ENCODE measurements around the gene PFKP. TPM values are rescaled to one million over a fixed set of nuclear protein-coding genes. Genes with fewer than 3 reads are reported as not detected.

The PFKP gene
- total RNA-seq, 1 experiment from 2014 or later: 140 TPM

- Histone ChIP-seq H3K4me2 (ENCODE audit: low read length) (peak within 1 kb of the TSS; percentile 77), H3K79me2 (ENCODE audit: low read length) (peaks cover 35% of the 10 kb centered on the region), H3K27ac (ENCODE audit: low read length) (peak within 1 kb of the TSS; percentile 73), H3K9ac (ENCODE audit: low read length) (peak within 1 kb of the TSS; percentile 90), H2AFZ (ENCODE audit: low read length) (no peak within 1 kb of the TSS), H3K27me3 (ENCODE audit: low read length) (no peaks in the 10 kb centered on the region), H3K4me1 (ENCODE audit: insufficient read depth, low read length) (no peaks in the 10 kb centered on the region), H3K9me2 (replicated peaks; ENCODE audit: low read length) (no peaks in the 10 kb centered on the region), H3K4me3 (ENCODE audit: low read length) (peak within 1 kb of the TSS; percentile 86), H3F3A (ENCODE audit: low read length, unreplicated experiment) (no peaks in the 10 kb centered on the region), H3K9me3 (ENCODE audit: low read length) (no peaks in the 10 kb centered on the region), H4K20me1 (ENCODE audit: low read length) (no peaks in the 10 kb centered on the region), H3K36me3 (ENCODE audit: low read depth, low read length) (peaks cover 10% of the 10 kb centered on the region; the same call in 1 of the 2 replicates)
- no TSS peak for BruUV-seq (replicated peaks)
- TF ChIP-seq EZH2 (IDR thresholded peaks at IDR 0.05; ENCODE audit: low read length, unreplicated experiment): no peak
- no peak for TF ChIP-seq EZH2phosphoT487 (IDR thresholded peaks at IDR 0.05; ENCODE audit: borderline replicate concordance, low read length)
- intact Hi-C loops (cut with micrococcal nuclease): no loop called here
- ChIA-PET CTCF (no interaction called here), POLR2A (ENCODE audit: unreplicated experiment) (interaction anchor here (0.5 kb wide), 1 partner anchor 1732 kb away, joined by 3 read pairs; no protein-coding TSS in a partner anchor)
- ATAC-seq: peak; percentile 96
- DNase-seq: peak; percentile 90
Observed at GRCh38 chr10:3172446-3173170, 105.3 kb downstream of the PFKP start, which contains the start of gene PITRM1. Gene PITRM1, minus strand, starts transcription at chr10:3172782. Its CDS starts 10 bp downstream, at chr10:3172772.

GRCh38 chr10:3173171-3173878 lies 106.0 kb downstream of the PFKP start:
- ChIA-PET POLR2A (ENCODE audit: unreplicated experiment) (interaction anchor here (0.5 kb wide), 1 partner anchor 1732 kb away, joined by 3 read pairs; no protein-coding TSS in a partner anchor), CTCF (no interaction called here)
- Histone ChIP-seq H3K9me2 (replicated peaks; ENCODE audit: low read length) (no peaks in the 10 kb centered on the region), H4K20me1 (ENCODE audit: low read length) (no peaks in the 10 kb centered on the region), H3K4me1 (ENCODE audit: insufficient read depth, low read length) (no peaks in the 10 kb centered on the region), H3K79me2 (ENCODE audit: low read length) (peaks cover 35% of the 10 kb centered on the region), H3K4me2 (ENCODE audit: low read length) (peak overlapping the region; percentile 41; the same call in 1 of the 2 replicates), H3K27ac (ENCODE audit: low read length) (no peak overlapping the region), H2AFZ (ENCODE audit: low read length) (no peak overlapping the region), H3K27me3 (ENCODE audit: low read length) (no peaks in the 10 kb centered on the region), H3K36me3 (ENCODE audit: low read depth, low read length) (peaks cover 10% of the 10 kb centered on the region; the same call in 1 of the 2 replicates), H3K9me3 (ENCODE audit: low read length) (no peaks in the 10 kb centered on the region), H3K4me3 (ENCODE audit: low read length) (no peak overlapping the region), H3K9ac (ENCODE audit: low read length) (no peak overlapping the region), H3F3A (ENCODE audit: low read length, unreplicated experiment) (no peaks in the 10 kb centered on the region)
- BruUV-seq (replicated peaks): no TSS peak
- TF ChIP-seq CTCF (conservative IDR thresholded peaks at IDR 0.05; ENCODE audit: low read depth, low read length) (no peak), EZH2 (IDR thresholded peaks at IDR 0.05; ENCODE audit: low read length, unreplicated experiment) (no peak), EZH2phosphoT487 (IDR thresholded peaks at IDR 0.05; ENCODE audit: borderline replicate concordance, low read length) (no peak)
- ATAC-seq (peak; percentile 35), DNase-seq (peak; percentile 79)
- intact Hi-C loops (cut with micrococcal nuclease): no loop called here

- Histone ChIP-seq H3K27me3 (ENCODE audit: low read length) (no peaks in the 10 kb centered on the region), H3K9ac (ENCODE audit: low read length) (no peak overlapping the region), H3K4me3 (ENCODE audit: low read length) (no peak overlapping the region), H3K27ac (ENCODE audit: low read length) (no peak overlapping the region), H3K9me2 (replicated peaks; ENCODE audit: low read length) (no peaks in the 10 kb centered on the region), H3K79me2 (ENCODE audit: low read length) (no peaks in the 10 kb centered on the region), H3K4me2 (ENCODE audit: low read length) (no peak overlapping the region), H2AFZ (ENCODE audit: low read length) (no peak overlapping the region), H4K20me1 (ENCODE audit: low read length) (no peaks in the 10 kb centered on the region), H3F3A (ENCODE audit: low read length, unreplicated experiment) (no peaks in the 10 kb centered on the region), H3K36me3 (ENCODE audit: low read depth, low read length) (no peaks in the 10 kb centered on the region), H3K9me3 (ENCODE audit: low read length) (no peaks in the 10 kb centered on the region), H3K4me1 (ENCODE audit: insufficient read depth, low read length) (no peaks in the 10 kb centered on the region)
- ATAC-seq: no peak
- TF ChIP-seq CTCF (conservative IDR thresholded peaks at IDR 0.05; ENCODE audit: low read depth, low read length) (no peak), EZH2 (IDR thresholded peaks at IDR 0.05; ENCODE audit: low read length, unreplicated experiment) (no peak), EZH2phosphoT487 (IDR thresholded peaks at IDR 0.05; ENCODE audit: borderline replicate concordance, low read length) (no peak)
- BruUV-seq (replicated peaks): no TSS peak
- ChIA-PET CTCF (no interaction called here), POLR2A (ENCODE audit: unreplicated experiment) (no interaction called here)
- DNase-seq: no peak
- intact Hi-C loops (cut with micrococcal nuclease): no loop called here
Observed at GRCh38 chr10:3178042-3178441, 110.7 kb downstream of the PFKP start.
